NCI-H1436 (cell line): Measurements from ENCODE around the gene WHRN.

Experiments
- DNase-seq: peaks from one replicate; lab custom pipeline; 2025; lab: John Stamatoyannopoulos, UW

WHRN gene

GRCh38 chr9:114419796-114420195, 85.5 kb downstream of the WHRN start:
- DNase-seq = no peak

- no peak for DNase-seq
Measured at GRCh38 chr9:114418053-114418452, 87.2 kb downstream of the WHRN start.

GRCh38 chr9:114417511-114417910, 87.8 kb downstream of the WHRN start:
- no peak for DNase-seq

GRCh38 chr9:114416906-114417305, 88.4 kb downstream of the WHRN start:
- no peak for DNase-seq

- no peak for DNase-seq
Measured at GRCh38 chr9:114416290-114416689, 89.0 kb downstream of the WHRN start.

- DNase-seq = no peak
Measured at GRCh38 chr9:114414346-114414745, 90.9 kb downstream of the WHRN start.

- no peak for DNase-seq
Measured at GRCh38 chr9:114413861-114414301, 91.4 kb downstream of the WHRN start.

- DNase-seq = no peak
Measured at GRCh38 chr9:114412048-114412683, 93.1 kb downstream of the WHRN start.

- DNase-seq = no peak
Measured at GRCh38 chr9:114411452-114411851, 93.8 kb downstream of the WHRN start.

GRCh38 chr9:114410910-114411309, 94.4 kb downstream of the WHRN start:
- no peak for DNase-seq

GRCh38 chr9:114409842-114410241, 95.4 kb downstream of the WHRN start:
- DNase-seq = no peak

- no peak for DNase-seq
Measured at GRCh38 chr9:114409103-114409780, 96.0 kb downstream of the WHRN start.

- no peak for DNase-seq
Measured at GRCh38 chr9:114408645-114409044, 96.6 kb downstream of the WHRN start.

- no peak for DNase-seq
Measured at GRCh38 chr9:114407889-114408288, 97.4 kb downstream of the WHRN start.

- no peak for DNase-seq
Measured at GRCh38 chr9:114406441-114406840, 98.8 kb downstream of the WHRN start.

GRCh38 chr9:114405294-114406034, 99.8 kb downstream of the WHRN start:
- DNase-seq = peak; percentile 68

GRCh38 chr9:114404531-114404930, 100.7 kb downstream of the WHRN start:
- DNase-seq = no peak

GRCh38 chr9:114403153-114403756, 102.0 kb downstream of the WHRN start:
- DNase-seq = no peak

GRCh38 chr9:114401344-114401743, 103.9 kb downstream of the WHRN start:
- no peak for DNase-seq

GRCh38 chr9:114400772-114401171, 104.5 kb downstream of the WHRN start:
- DNase-seq = no peak

GRCh38 chr9:114400219-114400618, 105.1 kb downstream of the WHRN start:
- DNase-seq = no peak

GRCh38 chr9:114399381-114399780, 105.9 kb downstream of the WHRN start:
- no peak for DNase-seq
